ENCODE measurements around the gene NAV2.

The NAV2 gene

DNA sequence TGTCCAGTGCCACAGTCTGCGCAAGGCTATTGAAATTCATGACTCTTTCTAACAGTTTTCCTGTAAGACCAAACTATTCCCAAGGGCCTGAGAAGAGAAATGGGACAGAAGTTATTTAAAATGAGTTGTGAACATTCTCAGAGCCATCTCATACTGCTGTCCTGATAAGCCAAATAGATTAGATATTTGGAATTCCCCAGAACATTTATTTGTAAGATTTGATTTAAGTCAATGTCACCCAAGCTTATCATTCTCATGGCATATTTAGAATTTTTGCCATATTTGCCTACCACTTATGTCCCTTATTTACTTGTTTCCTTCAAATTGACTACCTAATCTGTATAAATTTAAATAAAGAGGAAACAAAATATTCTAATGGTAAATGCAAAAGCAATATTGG, 82.4 kb downstream of the NAV2 start:
- DNase-seq, result no peak
- Mint-ChIP-seq H3K36me3 (ENCODE audit: low read depth) (no peaks in the 10 kb centered on the region), H3K4me3 (no peak overlapping the region), H3K27ac (no peak overlapping the region), H3K27me3 (ENCODE audit: low read depth, poor library complexity) (peaks cover 15% of the 10 kb centered on the region), H3K9me3 (no peaks in the 10 kb centered on the region), H3K4me1 (peaks cover 26% of the 10 kb centered on the region)
- TF ChIP-seq, protein P1, sequence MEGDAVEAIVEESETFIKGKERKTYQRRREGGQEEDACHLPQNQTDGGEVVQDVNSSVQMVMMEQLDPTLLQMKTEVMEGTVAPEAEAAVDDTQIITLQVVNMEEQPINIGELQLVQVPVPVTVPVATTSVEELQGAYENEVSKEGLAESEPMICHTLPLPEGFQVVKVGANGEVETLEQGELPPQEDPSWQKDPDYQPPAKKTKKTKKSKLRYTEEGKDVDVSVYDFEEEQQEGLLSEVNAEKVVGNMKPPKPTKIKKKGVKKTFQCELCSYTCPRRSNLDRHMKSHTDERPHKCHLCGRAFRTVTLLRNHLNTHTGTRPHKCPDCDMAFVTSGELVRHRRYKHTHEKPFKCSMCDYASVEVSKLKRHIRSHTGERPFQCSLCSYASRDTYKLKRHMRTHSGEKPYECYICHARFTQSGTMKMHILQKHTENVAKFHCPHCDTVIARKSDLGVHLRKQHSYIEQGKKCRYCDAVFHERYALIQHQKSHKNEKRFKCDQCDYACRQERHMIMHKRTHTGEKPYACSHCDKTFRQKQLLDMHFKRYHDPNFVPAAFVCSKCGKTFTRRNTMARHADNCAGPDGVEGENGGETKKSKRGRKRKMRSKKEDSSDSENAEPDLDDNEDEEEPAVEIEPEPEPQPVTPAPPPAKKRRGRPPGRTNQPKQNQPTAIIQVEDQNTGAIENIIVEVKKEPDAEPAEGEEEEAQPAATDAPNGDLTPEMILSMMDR (IDR thresholded peaks at IDR 0.05), result no peak

DNA sequence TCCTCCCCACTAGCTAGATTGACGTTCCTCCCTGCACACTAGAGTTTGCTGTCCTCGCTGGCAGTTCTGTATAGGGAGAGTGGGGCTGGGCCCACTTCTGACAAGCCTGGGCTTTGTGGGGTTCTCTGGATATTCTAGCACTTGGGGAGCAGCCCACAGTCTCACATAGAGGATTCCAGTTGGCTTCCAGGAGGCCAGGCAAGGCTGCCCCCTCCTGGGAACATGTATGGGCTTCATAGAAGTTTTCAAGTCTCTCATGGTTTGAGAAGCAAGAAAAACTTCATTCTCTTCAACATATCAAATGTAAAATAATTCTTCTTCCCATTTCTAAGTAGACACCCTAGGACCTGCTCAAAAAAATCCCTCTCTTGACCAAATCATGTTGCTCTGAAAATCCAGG, 87.5 kb downstream of the NAV2 start:
- Mint-ChIP-seq H3K27ac (no peak overlapping the region), H3K9me3 (no peaks in the 10 kb centered on the region), H3K27me3 (ENCODE audit: low read depth, poor library complexity) (peaks cover 19% of the 10 kb centered on the region), H3K4me3 (no peak overlapping the region), H3K36me3 (ENCODE audit: low read depth) (no peaks in the 10 kb centered on the region), H3K4me1 (peaks cover 17% of the 10 kb centered on the region)
- TF ChIP-seq, protein P1 (IDR thresholded peaks at IDR 0.05), result no peak
- DNase-seq, result no peak

DNA sequence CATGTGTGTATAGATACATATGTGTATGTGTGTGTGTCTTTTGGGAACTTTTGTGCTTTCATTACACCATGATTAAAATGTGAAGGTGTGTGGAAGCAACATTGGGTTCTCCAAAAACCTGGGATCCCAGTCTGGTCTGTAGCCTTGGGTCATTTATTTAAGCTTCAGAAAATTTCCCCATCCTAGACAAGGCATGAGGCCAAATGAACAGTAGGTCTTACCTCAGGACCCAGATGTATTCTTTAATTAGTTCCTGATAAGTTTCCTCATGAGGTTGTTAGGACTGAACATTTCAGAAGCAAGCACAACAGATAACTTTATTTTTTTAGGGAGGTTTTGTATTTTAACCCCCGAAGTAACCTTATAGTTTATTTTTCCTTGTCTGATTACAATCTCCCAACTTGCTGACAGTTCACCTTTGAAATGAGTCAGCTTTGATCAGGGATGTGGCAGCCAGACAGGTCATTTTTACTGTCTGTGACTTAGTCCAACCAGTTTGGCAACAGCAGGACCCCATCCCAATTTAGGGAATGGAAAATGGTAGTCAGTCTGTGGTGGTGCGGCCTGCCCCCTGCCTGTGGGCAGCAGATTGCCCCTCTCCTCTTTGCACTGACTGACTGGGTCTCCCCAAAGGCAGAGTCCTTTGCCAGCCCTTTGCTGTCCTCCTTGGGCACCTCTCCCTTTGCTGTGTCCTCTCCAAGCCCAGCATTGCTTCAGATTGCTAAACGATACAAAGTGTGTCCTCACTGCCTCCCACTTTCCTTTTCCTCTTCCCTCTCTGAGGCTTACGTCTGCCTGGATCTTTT, 88.3 kb downstream of the NAV2 start:
- Mint-ChIP-seq H3K4me1 (peaks cover 25% of the 10 kb centered on the region), H3K27me3 (ENCODE audit: low read depth, poor library complexity) (peaks cover 19% of the 10 kb centered on the region), H3K36me3 (ENCODE audit: low read depth) (no peaks in the 10 kb centered on the region), H3K9me3 (no peaks in the 10 kb centered on the region), H3K4me3 (no peak overlapping the region), H3K27ac (peak overlapping the region; percentile 41)
- no peak for DNase-seq
- TF ChIP-seq, protein P1 (IDR thresholded peaks at IDR 0.05), result no peak

DNA sequence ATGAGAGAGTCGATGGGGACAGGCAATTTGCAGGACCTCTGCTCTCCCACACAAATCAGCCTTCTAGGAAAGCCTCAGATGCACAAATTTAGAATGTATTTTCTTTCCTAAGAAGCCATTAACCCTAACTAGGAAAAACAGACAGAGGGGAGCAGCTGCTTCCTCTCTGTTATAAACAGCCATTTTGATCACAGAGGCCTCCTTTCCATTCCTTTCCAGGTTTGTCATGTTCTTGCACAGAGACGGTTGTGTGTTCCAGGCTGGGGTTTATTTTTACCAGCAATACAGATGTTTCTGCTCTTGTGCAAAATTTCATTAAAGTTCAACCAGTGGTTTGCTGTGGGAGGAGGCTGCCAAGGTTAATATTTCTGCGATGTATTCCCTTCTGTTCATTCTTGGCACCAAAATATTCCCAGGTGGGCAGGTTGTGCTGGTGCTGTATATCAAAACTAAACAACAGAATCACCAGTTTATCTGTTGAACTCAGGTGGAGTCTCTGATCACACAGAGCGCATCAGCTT, 90.2 kb downstream of the NAV2 start:
- no peaks in the 10 kb centered on the region for H3K36me3 Mint-ChIP-seq (ENCODE audit: low read depth)
- H3K27ac Mint-ChIP-seq, result no peak overlapping the region
- H3K4me1 Mint-ChIP-seq, result peaks cover 34% of the 10 kb centered on the region

DNA sequence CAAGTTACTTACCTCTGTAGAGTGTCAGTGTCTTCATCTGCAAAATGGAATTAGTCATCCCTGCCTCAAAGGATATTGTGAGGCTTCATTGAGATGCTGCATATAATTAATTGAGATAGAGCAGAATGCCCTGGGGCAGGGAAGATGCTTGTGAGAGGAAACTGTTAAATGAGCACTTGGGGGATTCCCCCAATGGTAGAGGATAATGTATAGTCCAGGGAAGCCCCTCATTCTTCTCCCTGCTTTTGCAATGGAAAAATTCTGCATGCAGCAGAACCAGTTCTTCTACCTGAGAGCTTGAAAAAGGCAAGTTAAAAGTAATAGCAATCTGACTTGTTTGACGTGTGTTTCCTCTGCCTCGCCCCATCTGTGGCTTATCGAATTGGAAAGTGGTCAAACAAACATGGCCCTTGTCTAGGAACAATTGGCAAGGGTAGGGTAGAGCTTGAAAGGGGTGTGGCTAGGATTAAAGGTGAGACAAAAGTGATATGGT, 90.9 kb downstream of the NAV2 start:
- Mint-ChIP-seq H3K4me1 (peaks cover 35% of the 10 kb centered on the region), H3K4me3 (no peak overlapping the region), H3K9me3 (no peaks in the 10 kb centered on the region), H3K36me3 (ENCODE audit: low read depth) (no peaks in the 10 kb centered on the region), H3K27ac (no peak overlapping the region), H3K27me3 (ENCODE audit: low read depth, poor library complexity) (peaks cover 10% of the 10 kb centered on the region)
- TF ChIP-seq, protein P1 (IDR thresholded peaks at IDR 0.05), result no peak
- no peak for DNase-seq

More for the DNA sequence above, 90.2 kb downstream of the NAV2 start:
- H3K9me3 Mint-ChIP-seq, result no peaks in the 10 kb centered on the region
- H3K27me3 Mint-ChIP-seq (ENCODE audit: low read depth, poor library complexity), result peaks cover 13% of the 10 kb centered on the region
- H3K4me3 Mint-ChIP-seq, result no peak overlapping the region
- TF ChIP-seq, protein P1 (IDR thresholded peaks at IDR 0.05), result no peak
- DNase-seq, result no peak
